GM21360 (cell line): ENCODE data around the gene MBOAT1.

Experiments used
- ATAC-seq: cut with Tn5 transposase; IDR thresholded peaks from one replicate; pipeline ENCODE4 v1.9.1; 2021; ENCODE audit warnings: mild to moderate bottlenecking, moderate library complexity; ENCODE audit not compliant: unreplicated experiment

Gene MBOAT1

DNA sequence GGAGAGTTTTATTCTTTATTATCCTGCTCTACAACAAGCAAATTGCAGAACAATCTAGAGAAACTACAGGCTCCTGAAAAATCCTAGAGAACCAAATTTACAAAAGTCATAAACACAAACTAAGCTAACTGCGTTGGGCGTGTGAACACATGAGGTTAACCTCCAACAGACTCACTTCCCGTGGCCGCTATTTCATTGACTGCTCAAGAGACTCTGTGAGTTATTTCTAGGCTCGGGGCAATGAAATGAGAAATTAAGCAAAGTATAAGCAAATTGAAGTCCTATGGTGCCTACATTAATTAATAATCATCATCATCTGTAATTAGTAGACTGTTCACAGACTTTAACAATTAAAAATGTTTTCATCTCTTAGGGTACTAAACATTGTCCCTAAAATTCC, 100.0 kb downstream of the MBOAT1 start:
- no peak for ATAC-seq

DNA sequence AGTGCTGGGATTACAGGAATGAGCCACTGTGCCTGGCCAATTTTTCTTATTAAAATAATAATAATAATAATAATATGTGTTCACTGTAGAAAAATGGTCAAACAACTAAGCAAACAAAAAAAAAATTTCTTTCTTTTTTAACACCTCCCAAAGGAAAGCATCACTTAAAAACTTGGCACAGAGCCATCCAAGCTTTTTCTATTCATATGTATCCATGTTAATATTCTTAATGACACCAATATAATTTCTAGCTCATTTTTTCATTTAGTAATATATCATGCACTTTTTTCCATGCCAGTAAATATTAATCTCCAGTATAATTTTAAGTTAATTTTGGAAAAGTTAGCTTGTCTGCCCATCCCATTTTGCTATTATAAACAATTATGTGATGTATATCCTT, 101.8 kb downstream of the MBOAT1 start:
- no peak for ATAC-seq

DNA sequence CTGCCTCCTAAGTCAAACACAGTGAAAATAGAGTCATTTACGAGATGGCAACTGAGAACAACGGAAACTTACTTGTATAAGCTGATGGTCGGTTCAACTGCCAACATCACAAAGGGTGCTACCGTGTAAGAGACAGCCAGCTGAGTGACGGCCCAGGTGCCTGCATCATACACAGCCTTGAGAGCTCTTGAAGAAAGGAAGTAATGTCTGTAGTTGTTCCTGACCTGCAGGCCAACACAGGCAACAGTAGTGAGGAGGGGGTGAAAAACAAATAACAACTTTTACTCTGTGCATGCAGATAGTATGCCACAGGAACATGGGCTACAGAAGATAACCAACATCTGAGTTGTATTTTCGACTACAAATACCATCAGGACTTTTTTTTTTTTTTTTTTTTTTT, 102.7 kb downstream of the MBOAT1 start:
- ATAC-seq, result no peak

DNA sequence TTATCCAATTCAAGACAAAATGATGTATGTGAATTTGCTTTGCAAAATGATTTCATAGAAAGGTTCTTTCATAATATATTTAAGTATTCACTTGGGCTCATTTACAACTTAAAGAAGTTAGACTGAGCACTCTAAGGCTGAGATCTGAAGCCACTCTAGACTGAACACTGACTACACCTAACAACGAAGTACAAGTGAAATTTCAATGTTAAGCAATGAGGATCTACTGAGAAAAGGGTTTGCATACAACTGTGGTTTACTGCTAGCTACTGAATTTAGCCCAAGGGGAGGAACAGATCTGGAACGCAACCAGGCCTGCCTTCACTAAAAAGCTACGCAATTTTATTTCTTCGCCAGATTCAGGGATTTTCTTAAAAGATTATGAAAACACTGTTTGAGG, 106.4 kb downstream of the MBOAT1 start:
- no peak for ATAC-seq

DNA sequence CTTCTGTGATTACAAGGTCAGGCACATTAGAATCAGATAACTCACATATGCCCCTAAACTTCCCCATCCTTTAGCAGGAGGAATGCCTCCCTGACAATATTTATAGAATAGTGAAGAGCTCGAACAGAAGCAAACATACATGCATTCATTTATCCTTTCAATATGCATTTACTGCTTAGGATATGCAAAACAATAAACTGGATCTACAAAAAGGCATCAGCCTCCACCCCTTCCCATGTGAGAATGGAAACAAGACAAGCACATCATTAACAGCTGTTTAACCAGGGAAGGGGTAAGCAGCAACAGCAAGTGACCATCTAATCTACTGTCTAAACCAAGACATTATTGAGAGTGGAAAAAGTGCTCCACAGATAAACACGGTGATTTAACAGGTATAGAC, 107.6 kb downstream of the MBOAT1 start:
- no peak for ATAC-seq

DNA sequence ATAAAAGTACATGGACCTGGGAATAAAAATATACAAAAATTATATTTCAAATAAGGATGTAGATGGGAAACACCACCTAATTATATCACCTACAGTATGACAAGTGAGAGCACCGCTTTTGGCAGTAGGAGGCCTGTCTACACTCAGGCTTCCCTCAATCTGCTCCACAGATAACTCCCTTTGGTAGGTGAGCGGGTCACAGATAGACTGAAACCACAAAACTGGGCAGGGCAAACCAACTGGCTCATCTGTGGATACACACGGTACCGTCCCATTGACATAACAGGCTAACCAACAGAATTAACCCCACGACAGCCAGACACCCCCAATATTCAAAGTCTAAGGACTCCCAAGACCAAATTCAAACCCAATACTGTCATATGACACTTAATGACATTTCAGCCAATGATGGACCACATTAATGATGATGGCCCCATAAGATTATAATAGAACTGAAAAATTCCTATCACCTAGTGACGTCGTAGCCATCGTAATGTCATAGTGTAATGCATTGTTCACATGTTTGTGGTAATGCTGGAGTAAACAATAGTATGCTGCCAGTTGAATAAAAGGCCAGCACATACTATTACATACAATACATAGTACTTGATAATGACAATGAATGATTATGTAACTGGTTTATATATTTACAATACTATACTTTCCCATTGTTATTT, 109.7 kb downstream of the MBOAT1 start:
- ATAC-seq, result no peak

DNA sequence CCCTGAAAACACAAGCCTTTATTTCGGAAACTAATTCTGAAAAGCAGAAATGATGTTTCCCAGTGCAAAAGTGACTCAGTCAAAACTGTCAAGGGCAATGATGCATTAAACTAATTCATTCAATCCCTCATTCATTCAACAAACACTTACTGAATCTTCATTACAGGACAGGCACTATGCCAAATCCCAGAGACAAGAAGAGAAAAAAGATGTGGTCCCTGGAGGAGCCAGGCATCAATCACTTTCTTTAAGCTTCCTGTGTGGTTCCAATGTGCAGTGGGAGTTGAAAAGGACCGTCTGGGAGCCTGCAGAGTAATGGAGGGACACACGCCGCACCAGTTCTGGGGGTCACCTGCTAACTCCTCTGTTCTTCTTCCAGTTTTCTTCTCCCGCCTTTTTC, 113.1 kb downstream of the MBOAT1 start:
- ATAC-seq, result no peak

DNA sequence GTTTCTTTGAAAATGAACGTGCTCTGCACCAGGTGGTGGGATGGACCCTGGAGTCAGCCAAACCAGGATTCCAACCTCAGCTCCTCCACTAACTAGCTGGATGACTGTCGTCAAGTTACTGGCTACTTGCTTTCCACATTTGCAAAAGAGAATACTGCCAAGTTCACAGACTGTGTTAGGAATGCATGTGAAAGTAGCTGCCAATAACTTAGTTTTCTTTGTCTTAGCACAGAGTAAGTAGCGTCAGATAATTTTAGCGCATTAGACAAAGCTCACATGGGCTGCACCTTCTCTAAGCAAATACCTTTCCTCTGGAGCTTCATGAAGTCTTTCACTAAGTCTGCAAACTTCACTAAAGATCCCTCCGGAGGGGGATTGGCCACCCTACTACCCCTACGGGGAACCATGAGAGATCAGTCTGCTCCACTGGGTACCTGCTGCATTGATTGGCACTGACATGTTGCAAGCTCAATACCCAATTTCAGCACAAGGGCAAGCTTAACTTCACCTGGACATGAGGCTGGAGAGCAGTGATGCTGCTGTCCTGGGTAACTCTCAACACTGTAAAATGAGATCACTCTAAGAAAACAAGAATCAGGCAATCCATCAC, 113.9 kb downstream of the MBOAT1 start:
- no peak for ATAC-seq

DNA sequence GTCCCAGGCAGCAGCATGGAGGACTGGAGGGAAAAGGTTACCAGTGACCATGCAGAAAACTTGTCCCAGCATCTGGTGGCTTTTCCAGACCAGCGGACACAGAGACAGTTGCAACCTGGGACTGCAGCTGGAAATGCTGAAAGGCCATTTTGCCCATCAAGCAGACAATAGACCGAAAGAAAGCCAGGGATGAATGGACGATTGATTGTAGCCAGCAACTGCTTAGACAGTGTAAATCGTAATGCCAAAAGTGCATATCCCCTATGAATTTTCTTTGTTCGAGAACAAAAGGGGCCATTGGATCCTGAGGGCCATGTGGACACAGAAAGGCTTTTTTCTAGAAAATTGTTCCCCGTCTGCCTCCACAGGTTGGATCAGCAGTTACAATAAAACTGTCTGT, 115.7 kb downstream of the MBOAT1 start:
- no peak for ATAC-seq

DNA sequence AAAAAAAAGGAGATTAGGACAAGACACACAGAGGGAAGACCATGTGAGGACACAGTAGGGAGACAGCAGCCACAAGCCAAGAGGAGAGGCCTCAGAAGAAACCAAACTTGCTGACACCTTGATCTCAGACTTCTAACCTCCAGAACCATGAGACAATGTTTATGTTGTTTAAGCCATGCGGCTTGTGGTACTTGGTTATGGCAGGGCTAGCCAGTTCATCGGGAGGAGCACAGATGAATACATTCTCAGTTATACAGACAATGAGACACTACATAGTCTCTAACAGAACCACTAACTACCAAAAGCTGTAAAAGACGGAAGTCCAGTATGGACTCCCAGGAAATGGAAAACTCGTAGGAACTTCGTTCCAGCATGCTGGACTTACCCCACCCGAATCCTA, 116.8 kb downstream of the MBOAT1 start:
- no peak for ATAC-seq

DNA sequence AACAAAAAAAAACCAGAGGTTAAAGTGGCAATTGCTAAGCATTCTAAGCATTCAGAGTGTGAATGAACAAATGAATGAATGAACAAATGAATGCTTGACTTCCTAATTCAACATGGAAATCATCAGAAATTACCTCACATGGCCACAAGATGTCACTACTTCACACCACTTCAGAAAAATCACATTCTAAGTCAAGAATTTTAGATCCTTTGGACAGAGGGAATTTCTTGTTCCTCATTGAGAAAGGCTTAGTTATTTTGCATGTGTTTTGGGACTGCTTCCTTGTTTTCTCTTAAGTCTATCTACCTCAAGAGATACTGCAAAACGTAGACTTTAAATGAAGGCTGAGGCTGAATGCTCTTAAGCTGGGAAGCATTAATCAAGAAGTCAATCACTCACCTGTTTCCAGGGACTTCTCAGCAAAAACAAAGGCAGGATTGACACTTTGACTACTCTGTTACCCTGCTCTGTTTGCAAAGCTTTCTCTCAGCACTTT, 120.2 kb downstream of the MBOAT1 start:
- ATAC-seq, result no peak

DNA sequence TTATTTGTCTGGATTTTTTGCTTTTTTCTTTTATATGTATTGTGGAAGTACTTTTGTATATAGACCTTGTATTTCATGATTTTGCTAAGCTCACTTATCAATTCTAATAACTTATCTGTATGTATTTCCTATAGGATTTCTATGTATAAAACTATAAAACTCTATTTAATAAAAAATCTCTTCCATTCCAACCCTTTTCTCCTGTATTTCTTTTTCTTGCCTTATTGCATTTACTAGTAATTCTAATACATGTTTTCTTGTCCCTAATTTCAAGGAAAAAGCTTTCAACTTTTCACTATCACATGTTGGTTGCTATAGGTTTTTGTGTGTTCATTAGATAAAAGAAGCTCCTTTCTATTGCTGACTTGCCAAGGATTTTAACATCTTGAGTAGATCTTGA, 125.3 kb downstream of the MBOAT1 start:
- ATAC-seq, result no peak

DNA sequence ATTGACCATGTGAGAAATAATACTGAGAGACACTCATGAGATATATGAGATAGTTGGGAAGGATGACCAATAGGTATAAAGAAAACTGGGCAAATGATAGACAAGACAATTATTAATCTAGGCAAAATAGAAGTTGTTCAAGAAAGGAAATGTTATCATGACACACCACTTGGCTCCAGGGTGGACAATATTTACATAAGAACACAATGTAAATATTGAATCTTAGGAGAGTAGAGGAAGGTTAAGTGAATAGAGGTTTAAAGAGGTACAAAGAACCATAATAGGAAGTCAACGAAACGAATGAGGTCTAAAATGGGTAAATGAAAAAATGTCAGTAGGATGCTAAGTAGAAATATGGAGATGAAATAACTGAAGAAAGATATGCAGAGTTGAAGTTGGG, 126.5 kb downstream of the MBOAT1 start:
- no peak for ATAC-seq

DNA sequence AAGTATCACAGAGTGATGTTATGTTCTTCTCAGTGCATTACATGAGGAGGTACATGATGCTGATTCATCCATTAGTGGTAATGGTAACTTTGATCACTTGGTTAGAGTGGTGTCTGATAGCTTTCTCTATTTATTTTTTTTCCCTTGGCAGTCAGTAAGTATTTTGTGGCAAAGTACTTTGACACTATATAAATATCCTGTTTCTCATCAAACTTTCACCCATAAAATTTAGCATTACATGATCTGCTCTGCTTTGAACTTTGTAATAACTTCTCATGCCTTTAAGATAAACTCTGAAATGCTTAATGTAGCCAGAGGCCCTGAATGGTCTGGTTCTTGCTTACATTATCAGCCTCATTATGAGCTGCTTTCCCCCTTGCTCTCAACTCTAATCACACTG, 127.9 kb downstream of the MBOAT1 start:
- ATAC-seq, result no peak

DNA sequence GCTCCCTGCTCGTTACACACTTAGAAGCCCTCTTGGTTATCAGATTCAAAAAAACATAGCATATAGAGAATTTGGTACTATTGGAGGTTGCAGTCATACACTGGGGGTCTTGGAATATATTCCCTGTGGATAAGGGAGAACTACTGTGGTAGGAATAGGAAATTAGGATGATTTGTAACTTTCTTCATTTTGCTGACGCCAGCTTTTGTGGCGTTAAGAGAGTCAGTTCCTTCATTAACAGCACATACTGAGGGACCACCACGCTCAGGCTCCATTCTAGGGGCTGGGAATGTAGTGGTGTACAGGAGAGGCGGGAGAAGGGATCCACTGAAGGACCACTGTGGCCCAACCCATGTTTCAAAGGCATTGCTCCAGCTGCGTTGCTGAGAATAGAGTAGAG, 140.3 kb downstream of the MBOAT1 start:
- ATAC-seq, result no peak

DNA sequence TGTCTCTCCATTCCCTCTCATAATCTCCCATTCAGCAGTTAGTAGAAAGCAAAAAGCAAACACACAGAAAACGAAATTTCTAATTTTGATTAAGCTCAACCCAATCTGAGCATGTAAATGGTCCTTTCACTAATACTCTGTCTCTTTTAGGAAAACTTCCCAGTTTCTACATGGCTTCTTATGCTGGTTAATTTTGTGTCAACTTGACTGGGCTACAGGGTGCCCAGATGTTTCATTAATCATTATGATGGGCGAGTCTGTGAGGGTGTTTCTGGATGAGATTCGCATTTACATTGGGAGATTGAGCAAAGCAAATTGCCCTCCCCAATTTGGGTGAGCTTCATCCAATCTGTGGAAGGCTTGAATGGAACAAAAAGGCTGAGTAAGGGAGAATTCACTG, 142.2 kb downstream of the MBOAT1 start:
- ATAC-seq, result no peak

DNA sequence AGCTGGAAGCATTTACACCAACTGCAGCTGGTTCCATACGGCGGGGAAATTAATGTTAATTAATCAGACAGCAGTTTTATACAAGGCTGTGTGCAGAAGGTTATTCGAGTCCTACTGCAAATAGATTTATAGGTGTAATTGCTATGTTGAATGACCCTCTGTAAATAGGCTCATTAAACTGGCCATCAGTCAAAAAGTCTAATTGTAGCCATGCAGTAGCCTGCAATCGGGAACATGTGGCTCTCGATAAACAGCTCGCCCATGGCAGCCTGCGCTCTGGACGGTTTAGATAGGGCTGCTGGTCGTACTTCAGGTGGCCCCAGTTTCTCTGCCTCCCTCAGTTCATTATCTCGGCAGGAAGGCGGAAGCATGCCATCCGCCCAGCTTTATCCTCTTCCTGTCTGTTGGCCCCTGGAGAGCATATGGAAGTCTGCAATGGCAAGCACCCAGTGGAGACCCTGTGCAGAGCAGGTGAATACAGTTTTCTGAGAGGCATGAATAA, 143.2 kb downstream of the MBOAT1 start:
- ATAC-seq, result no peak

DNA sequence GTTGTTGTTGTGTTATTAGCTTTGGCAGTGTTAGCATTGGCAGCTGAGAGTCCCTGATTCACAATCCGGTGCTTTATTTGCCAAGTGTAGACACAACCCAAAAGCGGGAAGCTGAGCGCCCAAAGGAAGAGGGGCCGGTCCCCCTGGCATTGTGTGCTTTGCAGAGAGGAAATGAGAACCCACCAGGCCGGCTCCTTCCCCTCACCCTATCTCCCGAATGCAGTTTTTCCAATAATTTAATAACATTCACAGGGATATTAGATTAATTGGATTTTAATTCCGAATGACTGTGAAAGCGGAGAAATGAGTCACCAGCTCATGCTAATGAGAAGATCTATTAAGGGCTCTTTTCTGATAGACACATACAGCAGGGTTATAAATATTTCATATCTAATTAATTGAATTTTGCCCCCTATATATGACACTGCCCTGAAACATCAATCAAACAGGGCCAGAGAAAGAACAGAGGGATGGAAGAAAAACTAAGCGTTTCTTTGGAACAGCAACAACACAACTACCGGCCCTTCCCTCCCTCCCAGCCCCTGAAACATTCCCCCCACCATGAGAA, 143.8 kb downstream of the MBOAT1 start:
- no peak for ATAC-seq

DNA sequence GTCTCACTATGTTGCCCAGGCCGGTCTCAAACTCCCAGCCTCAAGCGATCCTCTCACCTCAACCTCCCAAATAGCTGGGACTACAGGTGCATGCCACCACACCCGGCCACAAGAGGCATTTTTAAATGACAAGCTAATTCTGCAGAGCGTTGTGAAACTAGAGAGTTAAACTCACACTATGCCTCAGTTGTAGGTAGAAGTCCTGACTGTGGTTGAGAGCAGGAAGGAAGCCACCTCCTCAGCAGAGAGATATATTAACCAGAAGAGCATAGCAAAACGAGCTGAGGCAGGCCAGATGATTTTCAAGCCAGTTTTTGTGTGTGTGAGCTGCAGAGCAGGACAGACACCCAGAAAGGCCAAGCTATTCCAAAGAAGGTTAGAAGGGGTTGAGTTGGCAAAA, 150.3 kb downstream of the MBOAT1 start:
- ATAC-seq, result peak; percentile 52

DNA sequence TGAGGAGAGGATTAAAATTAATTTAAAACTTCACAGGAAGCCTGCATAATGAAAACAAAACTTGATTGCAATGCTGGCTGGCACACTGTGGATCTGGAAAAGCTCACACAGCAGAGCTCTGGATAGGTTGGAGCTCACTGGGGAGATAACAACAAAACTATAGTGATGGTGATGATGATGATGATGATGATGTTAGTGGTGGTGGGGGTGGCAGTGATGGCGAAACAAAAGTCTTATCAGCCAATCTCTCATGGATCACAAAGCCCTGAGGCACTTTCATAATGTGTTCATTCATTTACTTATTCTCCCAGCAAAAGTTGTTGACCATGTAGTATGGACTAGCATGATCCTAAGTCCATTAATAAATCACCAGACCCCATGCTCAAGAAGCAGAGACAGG, 152.0 kb downstream of the MBOAT1 start:
- no peak for ATAC-seq

DNA sequence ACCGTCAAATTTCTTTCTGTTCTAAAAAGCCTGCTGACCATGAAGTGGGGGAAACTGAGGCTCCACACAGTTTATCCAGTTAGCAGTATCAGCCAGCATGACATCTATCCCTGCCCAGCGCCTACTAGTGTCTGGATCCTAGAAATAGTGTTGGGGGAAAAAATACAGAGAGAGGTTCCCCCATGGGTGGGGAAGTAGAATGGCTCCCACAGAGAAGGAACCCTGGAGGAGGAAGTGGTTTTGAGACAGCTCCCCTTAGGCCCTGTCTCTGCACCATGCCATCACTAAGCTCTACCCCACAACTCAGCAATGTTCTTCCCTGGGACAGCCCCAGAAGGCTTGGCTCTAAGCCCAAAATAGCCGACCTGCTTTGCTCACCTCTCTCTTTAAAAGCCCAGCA, 153.4 kb downstream of the MBOAT1 start:
- ATAC-seq, result no peak

DNA sequence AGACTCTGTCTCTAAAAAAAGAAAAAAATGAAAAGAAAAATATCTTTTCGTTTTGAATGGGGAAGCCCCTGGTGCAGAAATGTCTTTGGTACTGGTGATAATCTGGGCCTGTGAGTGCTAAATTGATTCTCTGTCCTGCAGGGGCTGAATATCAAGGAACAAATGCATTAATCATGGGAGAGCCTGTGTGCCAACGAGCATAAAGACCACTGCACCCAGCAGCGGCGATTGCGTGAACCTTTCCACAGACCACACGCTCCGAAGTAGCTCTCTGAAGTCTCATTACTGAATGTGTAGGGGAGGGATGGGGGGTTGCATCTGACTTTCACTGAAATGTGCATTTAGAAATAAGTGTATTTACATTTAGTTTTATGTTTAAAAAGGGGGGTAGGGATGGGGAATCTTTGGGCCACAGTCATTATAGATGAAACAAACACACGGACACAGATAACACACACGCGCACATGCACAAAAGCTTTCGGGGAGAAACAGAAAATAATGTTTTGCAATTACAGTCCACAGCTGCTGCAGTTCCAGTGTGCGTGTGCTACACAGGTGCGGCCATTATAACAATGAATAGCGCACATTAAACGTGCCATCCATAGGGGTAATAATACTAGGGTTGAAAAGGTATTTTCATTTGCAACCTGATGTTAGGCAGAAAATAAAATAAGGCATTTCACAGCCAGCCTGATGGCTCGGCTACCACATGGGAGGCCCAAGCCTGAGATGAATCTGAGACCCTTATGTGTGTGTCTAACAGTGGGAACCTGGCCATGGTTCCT, 154.0 kb downstream of the MBOAT1 start:
- no peak for ATAC-seq
